NCI-H526 (cell line): ENCODE results near the gene DNPEP.

Experiments used
- DNase-seq, 2 experiments: peaks; one replicate each; lab custom pipeline; 2025; lab: John Stamatoyannopoulos, UW

Gene DNPEP

GRCh38 chr2:219362072-219362471, 25.6 kb downstream of the DNPEP start:
- no peak for DNase-seq

GRCh38 chr2:219358170-219359075, 29.3 kb downstream of the DNPEP start:
- peak in 1 of 2 experiments; percentile 34 for DNase-seq

GRCh38 chr2:219356834-219357233, 30.9 kb downstream of the DNPEP start:
- DNase-seq, result no peak

- DNase-seq, result no peak
Measured at GRCh38 chr2:219354582-219354981, 33.1 kb downstream of the DNPEP start.

GRCh38 chr2:219353129-219353528, 34.6 kb downstream of the DNPEP start:
- DNase-seq, result no peak

GRCh38 chr2:219352448-219353023, 35.2 kb downstream of the DNPEP start:
- DNase-seq, result peak; percentile 44 to 78

GRCh38 chr2:219350710-219351221, 36.9 kb downstream of the DNPEP start:
- peak in 1 of 2 experiments; percentile 42 for DNase-seq

- no peak for DNase-seq
Measured at GRCh38 chr2:219350215-219350614, 37.5 kb downstream of the DNPEP start.

GRCh38 chr2:219344751-219345430, 42.8 kb downstream of the DNPEP start:
- DNase-seq, result no peak

GRCh38 chr2:219335373-219335786, 52.3 kb downstream of the DNPEP start:
- peak; percentile 5 to 15 for DNase-seq

- DNase-seq, result no peak
Measured at GRCh38 chr2:219334076-219334475, 53.6 kb downstream of the DNPEP start.

GRCh38 chr2:219332542-219332941, 55.2 kb downstream of the DNPEP start, which contains the start of gene RESP18:
Gene RESP18, minus strand, starts transcription at chr2:219332744.
- DNase-seq, result no peak

GRCh38 chr2:219331560-219332213, 56.0 kb downstream of the DNPEP start:
- DNase-seq, result no peak

GRCh38 chr2:219327719-219328118, 60.0 kb downstream of the DNPEP start:
- DNase-seq, result no peak

- no peak for DNase-seq
Measured at GRCh38 chr2:219325657-219326315, 61.9 kb downstream of the DNPEP start.

- DNase-seq, result no peak
Measured at GRCh38 chr2:219325136-219325535, 62.6 kb downstream of the DNPEP start.

GRCh38 chr2:219323434-219323833, 64.3 kb downstream of the DNPEP start:
- no peak for DNase-seq
